Measurements from ENCODE around the gene CD69. TPM values are rescaled to one million over a fixed set of nuclear protein-coding genes. Genes with fewer than 3 reads are reported as not detected.
"Not testable (repeated sequence)": the region's sequence is repeated elsewhere in the genome, so short reads cannot be mapped to it uniquely, and the experiment has no call there.

Gene CD69
- total RNA-seq, 1 donor from 2014 or later, result 11.4 TPM

GRCh38 chr12:9706086-9706685 lies 54.5 kb downstream of the CD69 start:
- no peaks in the 10 kb centered on the region for H3K9me3 ChIP-seq
- intact Hi-C loops (cut with DNase I), result loop anchor here (5.0 kb wide), 1 partner anchor 69 kb away; no protein-coding TSS in a partner anchor
- TF ChIP-seq, protein P1, sequence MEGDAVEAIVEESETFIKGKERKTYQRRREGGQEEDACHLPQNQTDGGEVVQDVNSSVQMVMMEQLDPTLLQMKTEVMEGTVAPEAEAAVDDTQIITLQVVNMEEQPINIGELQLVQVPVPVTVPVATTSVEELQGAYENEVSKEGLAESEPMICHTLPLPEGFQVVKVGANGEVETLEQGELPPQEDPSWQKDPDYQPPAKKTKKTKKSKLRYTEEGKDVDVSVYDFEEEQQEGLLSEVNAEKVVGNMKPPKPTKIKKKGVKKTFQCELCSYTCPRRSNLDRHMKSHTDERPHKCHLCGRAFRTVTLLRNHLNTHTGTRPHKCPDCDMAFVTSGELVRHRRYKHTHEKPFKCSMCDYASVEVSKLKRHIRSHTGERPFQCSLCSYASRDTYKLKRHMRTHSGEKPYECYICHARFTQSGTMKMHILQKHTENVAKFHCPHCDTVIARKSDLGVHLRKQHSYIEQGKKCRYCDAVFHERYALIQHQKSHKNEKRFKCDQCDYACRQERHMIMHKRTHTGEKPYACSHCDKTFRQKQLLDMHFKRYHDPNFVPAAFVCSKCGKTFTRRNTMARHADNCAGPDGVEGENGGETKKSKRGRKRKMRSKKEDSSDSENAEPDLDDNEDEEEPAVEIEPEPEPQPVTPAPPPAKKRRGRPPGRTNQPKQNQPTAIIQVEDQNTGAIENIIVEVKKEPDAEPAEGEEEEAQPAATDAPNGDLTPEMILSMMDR (IDR thresholded peaks at IDR 0.05), result no peak
- no peaks in the 10 kb centered on the region for H3K27me3 ChIP-seq (ENCODE audit: low read depth)
- H3K27ac ChIP-seq, result no peak overlapping the region
- H3K4me3 ChIP-seq, result no peak overlapping the region
- no peaks in the 10 kb centered on the region for H3K36me3 ChIP-seq
- DNase-seq (no peak), ATAC-seq (no peak)
- no peaks in the 10 kb centered on the region for H3K4me1 ChIP-seq

DNA sequence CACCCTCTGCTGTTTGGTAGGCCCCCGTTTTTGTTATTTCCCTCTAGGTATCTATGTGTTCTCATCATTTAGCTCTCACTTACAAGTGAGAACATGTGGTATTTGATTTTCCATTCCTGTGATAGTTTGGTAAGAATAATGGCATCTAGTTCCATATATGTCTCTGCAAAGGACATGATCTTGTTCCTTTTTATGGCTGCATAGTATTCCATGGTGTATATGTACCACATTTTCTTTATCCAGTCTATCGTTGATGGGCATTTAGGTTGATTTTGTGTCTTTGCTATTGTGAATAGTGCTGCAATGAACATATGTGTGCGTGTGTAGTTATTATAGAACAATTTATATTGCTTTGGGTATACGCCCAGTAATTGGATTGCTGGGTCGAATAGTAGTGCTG lies 56.1 kb downstream of the CD69 start:
- ATAC-seq; H3K36me3 ChIP-seq; intact Hi-C loops (cut with DNase I); DNase-seq; H3K27me3 ChIP-seq (ENCODE audit: low read depth); H3K9me3 ChIP-seq; H3K27ac ChIP-seq; H3K4me3 ChIP-seq: not testable (repeated sequence)
- peaks cover 10% of the 10 kb centered on the region for H3K4me1 ChIP-seq

Other genes with a start within 250 kb of the CD69 start
- 4.3 TPM for gene KLRB1, start 153.0 kb downstream of the CD69 start, total RNA-seq
- 13.9 TPM for gene CLEC2D, start 91.2 kb downstream of the CD69 start, total RNA-seq
- 1.7 TPM for gene CLECL1, start 27.8 kb downstream of the CD69 start, total RNA-seq
- 4.1 TPM for gene KLRF1, start 66.6 kb upstream of the CD69 start, total RNA-seq
- 24.8 TPM for gene CLEC2B, start 108.5 kb upstream of the CD69 start, total RNA-seq
- not detected for gene KLRF2, start 120.6 kb upstream of the CD69 start, total RNA-seq
- gene CLEC2A, start 171.5 kb upstream of the CD69 start, total RNA-seq, result not detected
- gene CLEC12A, start 210.5 kb upstream of the CD69 start, total RNA-seq, result 88.3 TPM
- gene CLEC1B, start 238.2 kb upstream of the CD69 start, total RNA-seq, result 0.95 TPM
- gene CLEC12B, start 249.7 kb upstream of the CD69 start, total RNA-seq, result 1.7 TPM

Data from lower lobe of right lung (tissue), 2 donors.